ENCODE data around the gene HPN.

- TF ChIP-seq USF1 (IDR thresholded peaks at IDR 0.05) (no peak), REST (IDR thresholded peaks at IDR 0.05; ENCODE audit: low read depth) (no peak), EP300 (IDR thresholded peaks at IDR 0.05; ENCODE audit: borderline replicate concordance) (no peak), CEBPB (IDR thresholded peaks at IDR 0.05) (no peak), MAX (IDR thresholded peaks at IDR 0.05) (no peak), FOXM1 (IDR thresholded peaks at IDR 0.05; ENCODE audit: borderline replicate concordance, low read depth) (no peak), TAF1 (IDR thresholded peaks at IDR 0.05; ENCODE audit: low read depth) (no peak)
These were observed 672 bp downstream of the HPN start for GRCh38 chr19:35042056-35042730.

All from Ishikawa (cell line).